ENCODE measurements around the gene TMBIM6.
A peak's percentile ranks its signal among the peaks of the same experiment; 100 is the strongest.
"Not testable (repeated sequence)": the region's sequence is repeated elsewhere in the genome, so short reads cannot be mapped to it uniquely, and the experiment has no call there.

TMBIM6 gene

DNA sequence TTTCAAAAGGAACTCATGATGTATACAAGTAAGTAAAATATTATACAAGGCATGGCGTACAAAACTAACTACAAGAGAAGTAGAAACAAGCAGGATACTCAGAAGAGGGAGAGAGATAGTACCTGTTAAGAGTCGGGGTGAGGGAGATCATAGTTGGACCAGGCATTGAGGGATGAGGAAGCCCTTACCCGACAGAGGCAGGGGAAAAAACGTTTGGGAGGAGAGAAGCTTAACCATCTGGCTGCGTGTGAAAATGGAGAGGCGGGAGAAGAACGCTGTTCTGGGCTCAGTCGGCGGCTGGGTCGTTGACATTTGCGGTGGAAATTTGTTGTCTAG is 33.6 kb upstream of the TMBIM6 start:
- Histone ChIP-seq H3K9ac (ENCODE audit: low read length) (no peak overlapping the region), H3K9me2 (replicated peaks; ENCODE audit: insufficient read depth, low read length) (no peaks in the 10 kb centered on the region), H3K4me3 (ENCODE audit: insufficient read depth, low read length, poor library complexity, severe bottlenecking) (no peak overlapping the region), H3F3A (ENCODE audit: insufficient read depth) (no peaks in the 10 kb centered on the region), H3K4me2 (ENCODE audit: low read depth, low read length, poor library complexity, severe bottlenecking) (peak overlapping the region; percentile 7), H3K79me2 (ENCODE audit: insufficient read depth, low read length) (peaks cover 25% of the 10 kb centered on the region), H2AFZ (ENCODE audit: low read depth, low read length, severe bottlenecking) (peak overlapping the region; percentile 45), H3K27ac (ENCODE audit: low read depth, low read length) (no peak overlapping the region), H3K36me3 (ENCODE audit: low read length) (no peaks in the 10 kb centered on the region), H3K27me3 (ENCODE audit: low read length) (no peaks in the 10 kb centered on the region), H4K20me1 (ENCODE audit: low read depth, low read length) (peaks cover 3% of the 10 kb centered on the region; the same call in 1 of the 2 replicates), H3K9me3 (ENCODE audit: insufficient read depth, low read length) (no peaks in the 10 kb centered on the region)
- no peak for TF ChIP-seq CTCF (IDR thresholded peaks at IDR 0.05; ENCODE audit: insufficient read depth, low read length, poor library complexity, severe bottlenecking)
- TF ChIP-seq EZH2phosphoT487 (conservative IDR thresholded peaks at IDR 0.05; ENCODE audit: low read length) = no peak

DNA sequence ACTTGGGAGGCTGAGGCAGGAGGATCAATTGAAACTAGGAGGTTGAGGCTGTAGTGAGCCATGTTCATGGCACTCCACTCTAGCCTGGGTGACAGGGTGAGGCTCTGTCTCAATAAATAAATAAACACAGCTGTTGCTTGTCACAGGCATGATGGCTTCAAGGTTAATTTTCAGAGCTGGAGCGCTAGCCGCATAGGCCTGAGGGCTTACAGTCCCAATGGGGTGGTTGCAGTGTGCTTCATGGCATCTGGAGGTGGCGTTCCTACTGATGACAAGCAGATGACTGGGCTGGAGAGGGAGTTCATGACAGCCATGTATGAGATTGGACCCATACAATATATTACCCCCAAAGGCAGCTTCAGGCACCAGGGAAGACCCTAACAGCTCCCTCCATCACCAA is 32.5 kb upstream of the TMBIM6 start:
- H2AFZ ChIP-seq (ENCODE audit: low read depth, low read length, severe bottlenecking) = no peak overlapping the region

DNA sequence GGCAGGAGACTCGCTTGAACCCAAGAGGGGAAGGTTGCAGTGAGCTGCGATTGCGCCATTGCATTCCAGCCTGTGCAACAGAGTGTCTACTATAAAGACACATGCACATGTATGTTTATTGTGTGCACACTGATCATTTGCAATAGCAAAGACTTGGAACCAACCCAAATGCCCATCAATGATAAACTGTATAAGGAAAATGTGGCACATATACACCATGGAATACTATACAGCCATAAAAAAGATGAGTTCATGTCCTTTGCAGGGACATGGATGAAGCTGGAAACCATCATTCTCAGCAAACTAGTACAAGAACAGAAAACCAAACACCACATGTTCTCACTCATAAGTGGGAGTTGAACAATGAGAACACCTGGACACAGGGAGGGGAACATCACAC is 27.4 kb upstream of the TMBIM6 start:
- not testable (repeated sequence) for H3K27me3 ChIP-seq (ENCODE audit: low read length); H3K79me2 ChIP-seq (ENCODE audit: insufficient read depth, low read length); H3K9me2 ChIP-seq (replicated peaks; ENCODE audit: insufficient read depth, low read length)

More for the DNA sequence above, 32.5 kb upstream of the TMBIM6 start:
- no peaks in the 10 kb centered on the region for H3K9me3 ChIP-seq (ENCODE audit: insufficient read depth, low read length)
- H3K79me2 ChIP-seq (ENCODE audit: insufficient read depth, low read length) = peaks cover 17% of the 10 kb centered on the region
- no peaks in the 10 kb centered on the region for H3K9me2 ChIP-seq (replicated peaks; ENCODE audit: insufficient read depth, low read length)
- H3K27ac ChIP-seq (ENCODE audit: low read depth, low read length) = no peak overlapping the region
- H3K4me2 ChIP-seq (ENCODE audit: low read depth, low read length, poor library complexity, severe bottlenecking) = no peak overlapping the region
- no peak overlapping the region for H3K9ac ChIP-seq (ENCODE audit: low read length)
- no peaks in the 10 kb centered on the region for H3K27me3 ChIP-seq (ENCODE audit: low read length)
- no peak overlapping the region for H3K4me3 ChIP-seq (ENCODE audit: insufficient read depth, low read length, poor library complexity, severe bottlenecking)
- no peaks in the 10 kb centered on the region for H3K36me3 ChIP-seq (ENCODE audit: low read length)
- TF ChIP-seq CTCF (IDR thresholded peaks at IDR 0.05; ENCODE audit: insufficient read depth, low read length, poor library complexity, severe bottlenecking) (no peak), EZH2phosphoT487 (conservative IDR thresholded peaks at IDR 0.05; ENCODE audit: low read length) (no peak)
- peaks cover 3% of the 10 kb centered on the region; the same call in 1 of the 2 replicates for H4K20me1 ChIP-seq (ENCODE audit: low read depth, low read length)
- no peaks in the 10 kb centered on the region for H3F3A ChIP-seq (ENCODE audit: insufficient read depth)

DNA sequence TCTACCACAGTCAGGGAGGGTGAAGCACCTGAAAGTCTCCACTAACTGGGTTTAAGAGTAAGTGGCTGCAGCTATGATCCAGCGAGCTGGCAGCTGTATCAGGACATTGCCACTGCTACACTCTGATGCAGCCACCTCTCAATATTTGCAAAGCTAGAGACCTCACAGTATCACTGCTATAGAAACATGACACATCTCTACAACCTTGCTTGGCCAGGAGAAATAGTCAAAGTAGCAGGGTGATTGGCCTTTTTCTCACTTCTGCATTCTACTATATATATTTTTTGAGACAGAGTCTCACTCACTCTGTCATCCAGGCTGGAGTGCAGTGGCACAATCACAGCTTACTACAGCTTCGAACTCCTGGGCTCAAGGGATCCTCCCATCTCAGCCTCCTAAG is 24.8 kb upstream of the TMBIM6 start:
- Histone ChIP-seq H3K9ac (ENCODE audit: low read length) (no peak overlapping the region), H3K27me3 (ENCODE audit: low read length) (no peaks in the 10 kb centered on the region), H3K4me2 (ENCODE audit: low read depth, low read length, poor library complexity, severe bottlenecking) (no peak overlapping the region), H3K27ac (ENCODE audit: low read depth, low read length) (no peak overlapping the region), H3K79me2 (ENCODE audit: insufficient read depth, low read length) (no peaks in the 10 kb centered on the region), H3K9me2 (replicated peaks; ENCODE audit: insufficient read depth, low read length) (no peaks in the 10 kb centered on the region), H2AFZ (ENCODE audit: low read depth, low read length, severe bottlenecking) (no peak overlapping the region), H3K9me3 (ENCODE audit: insufficient read depth, low read length) (no peaks in the 10 kb centered on the region), H3K4me3 (ENCODE audit: insufficient read depth, low read length, poor library complexity, severe bottlenecking) (no peak overlapping the region), H4K20me1 (ENCODE audit: low read depth, low read length) (no peaks in the 10 kb centered on the region), H3F3A (ENCODE audit: insufficient read depth) (no peaks in the 10 kb centered on the region), H3K36me3 (ENCODE audit: low read length) (no peaks in the 10 kb centered on the region)
- no peak for TF ChIP-seq CTCF (IDR thresholded peaks at IDR 0.05; ENCODE audit: insufficient read depth, low read length, poor library complexity, severe bottlenecking)
- TF ChIP-seq EZH2phosphoT487 (conservative IDR thresholded peaks at IDR 0.05; ENCODE audit: low read length) = no peak

More for the DNA sequence above, 27.4 kb upstream of the TMBIM6 start:
- not testable (repeated sequence) for H3K4me3 ChIP-seq (ENCODE audit: insufficient read depth, low read length, poor library complexity, severe bottlenecking); H3K4me2 ChIP-seq (ENCODE audit: low read depth, low read length, poor library complexity, severe bottlenecking); H3F3A ChIP-seq (ENCODE audit: insufficient read depth); H3K9ac ChIP-seq (ENCODE audit: low read length); H3K9me3 ChIP-seq (ENCODE audit: insufficient read depth, low read length); H2AFZ ChIP-seq (ENCODE audit: low read depth, low read length, severe bottlenecking); H4K20me1 ChIP-seq (ENCODE audit: low read depth, low read length); H3K27ac ChIP-seq (ENCODE audit: low read depth, low read length); H3K36me3 ChIP-seq (ENCODE audit: low read length)

GRCh38 chr12:49717800-49718199 is 23.6 kb upstream of the TMBIM6 start:
- not testable (repeated sequence) for H3K36me3 ChIP-seq (ENCODE audit: low read length); H3K9me2 ChIP-seq (replicated peaks; ENCODE audit: insufficient read depth, low read length); H2AFZ ChIP-seq (ENCODE audit: low read depth, low read length, severe bottlenecking); H3K27me3 ChIP-seq (ENCODE audit: low read length); H4K20me1 ChIP-seq (ENCODE audit: low read depth, low read length); H3K4me3 ChIP-seq (ENCODE audit: insufficient read depth, low read length, poor library complexity, severe bottlenecking); H3K9ac ChIP-seq (ENCODE audit: low read length); H3K9me3 ChIP-seq (ENCODE audit: insufficient read depth, low read length); H3K27ac ChIP-seq (ENCODE audit: low read depth, low read length); H3K79me2 ChIP-seq (ENCODE audit: insufficient read depth, low read length); H3K4me2 ChIP-seq (ENCODE audit: low read depth, low read length, poor library complexity, severe bottlenecking); H3F3A ChIP-seq (ENCODE audit: insufficient read depth)
